GM21423 (cell line): Measurements from ENCODE around the gene TMEM81.

Experiments used
- ATAC-seq: cut with Tn5 transposase; IDR thresholded peaks from one replicate; pipeline ENCODE4 v1.9.1; 2021; ENCODE audit warnings: mild to moderate bottlenecking, moderate library complexity; ENCODE audit not compliant: unreplicated experiment

The TMEM81 gene

GRCh38 chr1:205077158-205077933, 6.9 kb downstream of the TMEM81 start:
- no peak for ATAC-seq

- no peak for ATAC-seq
These were observed 8.0 kb downstream of the TMEM81 start for GRCh38 chr1:205076245-205076761.

- ATAC-seq, result no peak
These were observed 8.6 kb downstream of the TMEM81 start for GRCh38 chr1:205075642-205076155.

GRCh38 chr1:205074513-205074912, 9.7 kb downstream of the TMEM81 start:
- no peak for ATAC-seq

- no peak for ATAC-seq
These were observed 10.2 kb downstream of the TMEM81 start for GRCh38 chr1:205074084-205074483.

- ATAC-seq, result no peak
These were observed 10.7 kb downstream of the TMEM81 start for GRCh38 chr1:205073511-205073910.

GRCh38 chr1:205072881-205073280, 11.4 kb downstream of the TMEM81 start:
- no peak for ATAC-seq

GRCh38 chr1:205072286-205072685, 12.0 kb downstream of the TMEM81 start:
- no peak for ATAC-seq

GRCh38 chr1:205071801-205072200, 12.5 kb downstream of the TMEM81 start:
- ATAC-seq, result no peak

- no peak for ATAC-seq
These were observed 13.2 kb downstream of the TMEM81 start for GRCh38 chr1:205071028-205071409.

- no peak for ATAC-seq
These were observed 14.7 kb downstream of the TMEM81 start for GRCh38 chr1:205069371-205070125.

- no peak for ATAC-seq
These were observed 15.7 kb downstream of the TMEM81 start for GRCh38 chr1:205068457-205069040.

GRCh38 chr1:205068001-205068400, 16.3 kb downstream of the TMEM81 start:
- ATAC-seq, result no peak

- ATAC-seq, result no peak
These were observed 17.2 kb downstream of the TMEM81 start for GRCh38 chr1:205067031-205067430.

- ATAC-seq, result no peak
These were observed 18.0 kb downstream of the TMEM81 start for GRCh38 chr1:205066141-205066818.

- ATAC-seq, result no peak
These were observed 18.6 kb downstream of the TMEM81 start for GRCh38 chr1:205065666-205066065.

- no peak for ATAC-seq
These were observed 19.4 kb downstream of the TMEM81 start for GRCh38 chr1:205064741-205065316.

GRCh38 chr1:205064301-205064700, 20.0 kb downstream of the TMEM81 start:
- no peak for ATAC-seq

- no peak for ATAC-seq
These were observed 21.4 kb downstream of the TMEM81 start for GRCh38 chr1:205062895-205063294.

GRCh38 chr1:205062319-205062718, 21.9 kb downstream of the TMEM81 start:
- no peak for ATAC-seq

GRCh38 chr1:205061665-205062069, 22.6 kb downstream of the TMEM81 start:
- ATAC-seq, result no peak
